Activated B cell treated with CpG ODN at 0.5 μM for 24 hours (primary cell): ENCODE results near the gene HES3. TPM values are rescaled to one million over a fixed set of nuclear protein-coding genes. Genes with fewer than 3 reads are reported as not detected.

ENCODE experiments used
- ATAC-seq: fragments of 200-7000 bp; cut with Tn5 transposase; one replicate; pipeline ENCODE4 v1.10.0; 2021; ENCODE audit warnings: low read depth, mild to moderate bottlenecking, moderate library complexity
- CTCF ChIA-PET: fragments of 350-600 bp; sonication (Branson Sonifier 250); formaldehyde crosslinking; loops from one replicate; lab custom pipeline; 2021; ENCODE audit warnings: antibody characterized with exemption; lab: Charles Lee
- POLR2A ChIA-PET: fragments of 350-600 bp; sonication (Branson Sonifier 250); formaldehyde crosslinking; loops from one replicate; lab custom pipeline; 2021; ENCODE audit warnings: antibody characterized with exemption; lab: Charles Lee
- DNase-seq: peaks from one replicate; pipeline ENCODE4 v3.0.0; 2022
- H3K27ac Mint-ChIP-seq: one replicate; pipeline ENCODE4 v1.8.0; 2020; ENCODE audit warnings: mixed read lengths
- H3K27me3 Mint-ChIP-seq: one replicate; pipeline ENCODE4 v1.8.0; 2021; ENCODE audit warnings: mixed read lengths
- H3K36me3 Mint-ChIP-seq: one replicate; pipeline ENCODE4 v1.8.0; 2021; ENCODE audit warnings: low read depth, mixed read lengths
- H3K4me1 Mint-ChIP-seq: one replicate; pipeline ENCODE4 v1.8.0; 2021; ENCODE audit warnings: mixed read lengths
- H3K4me3 Mint-ChIP-seq: one replicate; pipeline ENCODE4 v1.8.0; 2020; ENCODE audit warnings: mild to moderate bottlenecking, mixed read lengths
- H3K9me3 Mint-ChIP-seq: one replicate; pipeline ENCODE4 v1.8.0; 2020; ENCODE audit warnings: mixed read lengths
- CTCF ChIP-seq: fragments of 200-600 bp; IDR thresholded peaks from one replicate; pipeline ENCODE4 v1.8.0; 2022; ENCODE audit warnings: antibody characterized with exemption, mild to moderate bottlenecking
- intact Hi-C: fragments of 100-400 bp; cut with micrococcal nuclease; formaldehyde crosslinking; loops from one replicate; pipeline ENCODE4 v1.15.1; 2024
- total RNA-seq: library from RNA; stranded (reverse); gene quantifications from 2 replicates; pipeline ENCODE4 v1.2.3, GENCODE V29; 2022

The HES3 gene
- total RNA-seq, 1 donor from 2014 or later, result not detected

DNA sequence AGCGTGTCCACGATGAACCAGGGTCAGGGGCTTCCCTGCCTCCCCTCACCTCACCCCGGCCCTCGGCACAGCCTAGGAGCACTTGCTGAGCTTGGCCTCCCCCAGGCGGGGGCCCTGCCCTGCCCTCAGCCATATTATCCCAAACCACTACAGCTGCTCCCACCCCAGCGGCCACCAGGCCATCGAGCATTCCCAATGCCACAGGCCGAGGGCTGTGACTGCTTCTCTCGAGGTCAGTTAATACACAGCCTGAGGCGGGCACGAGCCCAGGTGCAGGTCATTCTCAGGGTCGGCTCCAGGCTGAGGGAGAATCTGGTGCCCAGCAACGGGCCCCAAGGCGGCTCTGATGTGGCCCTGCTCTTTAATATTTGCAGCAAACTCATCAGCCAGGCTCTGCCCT, 25.3 kb downstream of the HES3 start:
- ChIA-PET CTCF (no interaction called here), POLR2A (no interaction called here)
- TF ChIP-seq CTCF, result no peak
- Mint-ChIP-seq H3K36me3 (no peaks in the 10 kb centered on the region), H3K27ac (no peak overlapping the region), H3K4me3 (no peak overlapping the region), H3K9me3 (no peaks in the 10 kb centered on the region), H3K4me1 (no peaks in the 10 kb centered on the region), H3K27me3 (no peaks in the 10 kb centered on the region)
- no peak for DNase-seq
- no peak for ATAC-seq
- intact Hi-C loops, result no loop called here

GRCh38 chr1:6269720-6270400, 25.9 kb downstream of the HES3 start:
- Mint-ChIP-seq H3K27ac (no peak overlapping the region), H3K36me3 (no peaks in the 10 kb centered on the region), H3K4me1 (no peaks in the 10 kb centered on the region), H3K9me3 (no peaks in the 10 kb centered on the region), H3K4me3 (no peak overlapping the region), H3K27me3 (no peaks in the 10 kb centered on the region)
- no peak for TF ChIP-seq CTCF
- intact Hi-C loops, result no loop called here
- DNase-seq, result no peak
- no peak for ATAC-seq
- POLR2A ChIA-PET, result no interaction called here
- CTCF ChIA-PET, result no interaction called here

GRCh38 chr1:6270401-6270800, 26.4 kb downstream of the HES3 start:
- intact Hi-C loops, result no loop called here
- ATAC-seq, result no peak
- Mint-ChIP-seq H3K4me3 (no peak overlapping the region), H3K4me1 (no peaks in the 10 kb centered on the region), H3K27me3 (no peaks in the 10 kb centered on the region), H3K27ac (no peak overlapping the region), H3K9me3 (no peaks in the 10 kb centered on the region), H3K36me3 (no peaks in the 10 kb centered on the region)
- POLR2A ChIA-PET, result no interaction called here
- CTCF ChIA-PET, result no interaction called here
- TF ChIP-seq CTCF, result no peak
- no peak for DNase-seq

DNA sequence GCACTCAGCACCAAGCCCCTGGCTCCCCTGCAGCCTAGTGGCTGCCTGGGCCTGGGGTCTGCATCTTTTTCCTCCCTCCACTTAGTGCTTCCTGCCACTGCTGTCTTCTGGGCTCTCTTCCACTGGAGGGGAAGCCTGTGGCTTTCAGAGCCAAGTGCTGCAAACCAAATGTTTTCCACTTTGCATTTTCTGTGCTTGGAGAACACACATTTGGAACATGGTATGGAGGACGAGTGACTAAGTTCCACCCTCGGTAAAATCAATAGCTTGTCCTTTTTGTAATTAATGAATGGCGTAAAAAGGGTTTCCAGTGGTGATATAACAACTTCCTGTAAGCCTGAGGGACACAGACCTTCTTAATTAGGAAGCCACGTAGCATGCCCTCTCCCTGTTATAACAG, 27.0 kb downstream of the HES3 start:
- ChIA-PET POLR2A (no interaction called here), CTCF (no interaction called here)
- no peak for ATAC-seq
- no peak for DNase-seq
- H3K27ac Mint-ChIP-seq, result no peak overlapping the region
- intact Hi-C loops, result no loop called here
- H3K27me3 Mint-ChIP-seq, result no peaks in the 10 kb centered on the region
- H3K36me3 Mint-ChIP-seq, result no peaks in the 10 kb centered on the region
- no peaks in the 10 kb centered on the region for H3K4me1 Mint-ChIP-seq
- TF ChIP-seq CTCF, result no peak
- no peaks in the 10 kb centered on the region for H3K9me3 Mint-ChIP-seq
- no peak overlapping the region for H3K4me3 Mint-ChIP-seq

GRCh38 chr1:6271554-6271953, 27.6 kb downstream of the HES3 start:
- Mint-ChIP-seq H3K4me1 (no peaks in the 10 kb centered on the region), H3K27me3 (no peaks in the 10 kb centered on the region), H3K4me3 (no peak overlapping the region), H3K9me3 (no peaks in the 10 kb centered on the region), H3K36me3 (no peaks in the 10 kb centered on the region), H3K27ac (no peak overlapping the region)
- ATAC-seq (no peak), DNase-seq (no peak)
- intact Hi-C loops, result no loop called here
- ChIA-PET POLR2A (no interaction called here), CTCF (no interaction called here)
- TF ChIP-seq CTCF, result no peak
